Uterus (tissue), 2 donors: Measurements from ENCODE around the gene OR2H1.

Source experiments
- CTCF ChIP-seq, 4 experiments: fragments of 200-600 bp in 2 of 4; fragments of 450-650 bp in 2 of 4; sonication (generic) in 2 of 4; IDR thresholded peaks; one replicate each; pipeline ENCODE4 v1.5.1; 2016 to 2019; ENCODE audit warnings: antibody characterized with exemption in 4 of 4, mild to moderate bottlenecking in 2 of 4, moderate library complexity in 1 of 4
- POLR2A ChIP-seq, 2 donors: fragments of 450-650 bp; IDR thresholded peaks; one replicate each; pipeline ENCODE4 v1.6.1; 2016; ENCODE audit warnings: antibody characterized with exemption in 2 of 2, mild to moderate bottlenecking in 1 of 2, moderate library complexity in 1 of 2

- TF ChIP-seq CTCF (IDR thresholded peaks at IDR 0.05), result no peak
- TF ChIP-seq POLR2A (IDR thresholded peaks at IDR 0.05), result no peak
Measured at GRCh38 chr6:29510202-29510601, 53.2 kb downstream of the OR2H1 start.
